Neural progenitor cell (in vitro differentiated cells): ENCODE measurements around the gene PTGIR.

Experiments used
- EZH2 ChIP-seq: fragments of 200-600 bp; sonication (generic); IDR thresholded peaks from 2 replicates; pipeline ENCODE4 v1.6.1; 2017; ENCODE audit warnings: antibody characterized with exemption, mild to moderate bottlenecking, moderate library complexity
- EZH2phosphoT487 ChIP-seq: fragments of 200-600 bp; sonication (generic); IDR thresholded peaks from 2 replicates; pipeline ENCODE4 v1.6.1; 2017; ENCODE audit warnings: antibody characterized with exemption
- TF ChIP-seq, protein P1 (sequence below): fragments of 200-600 bp; sonication (generic); IDR thresholded peaks from 2 replicates; pipeline ENCODE4 v1.5.1; 2017; ENCODE audit warnings: antibody characterized with exemption, mild to moderate bottlenecking

DNA sequence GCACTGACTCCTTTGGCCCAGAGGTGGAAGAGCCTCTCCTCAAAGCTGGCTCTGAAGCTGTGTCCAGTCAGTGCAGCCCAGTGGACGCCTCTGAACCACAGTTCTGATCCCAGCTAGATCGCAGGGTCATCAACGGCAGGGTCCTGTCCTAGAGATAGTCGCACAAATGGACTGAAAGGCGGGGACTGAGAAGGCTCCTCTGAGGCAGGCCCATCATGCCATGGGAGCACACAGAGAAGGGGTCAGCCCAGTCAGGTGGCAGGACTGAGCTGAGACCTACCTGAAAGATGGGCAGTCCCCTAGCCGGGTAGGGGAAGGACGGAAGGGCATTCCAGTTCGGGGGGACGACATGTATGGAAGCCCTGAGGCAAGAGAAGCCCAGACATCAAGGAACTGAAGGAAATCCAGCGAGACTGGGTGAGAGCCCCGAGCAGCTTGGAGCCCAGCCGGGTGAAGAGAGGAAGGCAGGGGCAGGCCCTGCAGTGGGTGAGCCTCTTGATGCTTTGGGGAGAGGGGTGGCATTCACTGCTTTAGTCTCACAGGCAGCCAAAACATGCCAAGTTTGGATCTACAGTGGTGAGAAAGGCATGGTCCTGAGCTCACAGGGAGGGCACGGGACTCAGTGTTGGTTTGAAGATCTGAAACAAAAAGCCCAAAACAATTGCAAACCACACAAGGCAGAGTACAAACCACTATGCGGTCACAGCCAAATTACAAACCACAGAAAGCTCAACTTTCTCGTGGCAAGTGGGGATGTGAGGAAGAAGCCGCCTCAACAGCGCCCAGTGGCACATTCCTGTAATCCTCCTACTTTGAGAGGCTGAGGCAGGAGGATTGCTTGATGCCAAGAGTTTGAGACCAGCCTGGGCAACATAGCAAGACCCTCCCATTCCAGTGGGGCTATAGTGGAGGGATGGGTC is 13.8 kb downstream of the PTGIR start:
- TF ChIP-seq, protein P1, sequence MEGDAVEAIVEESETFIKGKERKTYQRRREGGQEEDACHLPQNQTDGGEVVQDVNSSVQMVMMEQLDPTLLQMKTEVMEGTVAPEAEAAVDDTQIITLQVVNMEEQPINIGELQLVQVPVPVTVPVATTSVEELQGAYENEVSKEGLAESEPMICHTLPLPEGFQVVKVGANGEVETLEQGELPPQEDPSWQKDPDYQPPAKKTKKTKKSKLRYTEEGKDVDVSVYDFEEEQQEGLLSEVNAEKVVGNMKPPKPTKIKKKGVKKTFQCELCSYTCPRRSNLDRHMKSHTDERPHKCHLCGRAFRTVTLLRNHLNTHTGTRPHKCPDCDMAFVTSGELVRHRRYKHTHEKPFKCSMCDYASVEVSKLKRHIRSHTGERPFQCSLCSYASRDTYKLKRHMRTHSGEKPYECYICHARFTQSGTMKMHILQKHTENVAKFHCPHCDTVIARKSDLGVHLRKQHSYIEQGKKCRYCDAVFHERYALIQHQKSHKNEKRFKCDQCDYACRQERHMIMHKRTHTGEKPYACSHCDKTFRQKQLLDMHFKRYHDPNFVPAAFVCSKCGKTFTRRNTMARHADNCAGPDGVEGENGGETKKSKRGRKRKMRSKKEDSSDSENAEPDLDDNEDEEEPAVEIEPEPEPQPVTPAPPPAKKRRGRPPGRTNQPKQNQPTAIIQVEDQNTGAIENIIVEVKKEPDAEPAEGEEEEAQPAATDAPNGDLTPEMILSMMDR = no peak
- TF ChIP-seq EZH2phosphoT487 (no peak), EZH2 (no peak)
